OCI-LY1 (cell line): Measurements from ENCODE around the gene NETO1.

Experiments
- H2AFZ ChIP-seq: fragments of 200-600 bp; sonication (generic), shearing (Covaris generic); 2 replicates; pipeline ENCODE4 v1.6.0; 2014; ENCODE audit warnings: antibody characterized with exemption, mild to moderate bottlenecking, low read length
- H3F3A ChIP-seq: fragments of 200-600 bp; sonication (generic), shearing (Covaris generic); 2 replicates; pipeline ENCODE4 v1.6.0; 2014; ENCODE audit warnings: mild to moderate bottlenecking, antibody characterized with exemption, low read length, moderate library complexity; ENCODE audit not compliant: insufficient read depth
- H3K27ac ChIP-seq: fragments of 200-600 bp; sonication (generic); 2 replicates; pipeline ENCODE4 v1.5.1; 2014; ENCODE audit warnings: low read length, mixed run types, mild to moderate bottlenecking, low read depth; ENCODE audit not compliant: poor library complexity, severe bottlenecking
- H3K27me3 ChIP-seq: fragments of 200-600 bp; sonication (generic); 2 replicates; pipeline ENCODE4 v1.6.0; 2014; ENCODE audit warnings: antibody characterized with exemption, mild to moderate bottlenecking, low read length, moderate library complexity; ENCODE audit not compliant: insufficient read depth
- H3K36me3 ChIP-seq: fragments of 200-600 bp; sonication (generic); 2 replicates; pipeline ENCODE4 v1.6.1; 2014; ENCODE audit warnings: mild to moderate bottlenecking, antibody characterized with exemption, low read length, moderate library complexity, mixed read lengths; ENCODE audit not compliant: insufficient read depth
- H3K4me1 ChIP-seq: fragments of 200-600 bp; sonication (generic); 2 replicates; pipeline ENCODE4 v1.5.1; 2014; ENCODE audit warnings: mild to moderate bottlenecking, low read length, moderate library complexity; ENCODE audit not compliant: insufficient read depth, severe bottlenecking
- H3K4me2 ChIP-seq: fragments of 200-600 bp; sonication (generic), shearing (Covaris generic); 2 replicates; pipeline ENCODE4 v1.6.1; 2014; ENCODE audit warnings: low read length
- H3K4me3 ChIP-seq: fragments of 200-600 bp; sonication (generic); 2 replicates; pipeline ENCODE4 v1.5.1; 2014; ENCODE audit warnings: low read length, low read depth, mild to moderate bottlenecking, mixed read lengths; ENCODE audit not compliant: poor library complexity, severe bottlenecking
- H3K79me2 ChIP-seq: fragments of 200-600 bp; shearing (Covaris generic); 2 replicates; pipeline ENCODE4 v1.6.1; 2016; ENCODE audit warnings: mixed run types, low read length, mixed read lengths; ENCODE audit not compliant: insufficient read depth
- H3K9ac ChIP-seq: fragments of 200-600 bp; sonication (generic), shearing (Covaris generic); 2 replicates; pipeline ENCODE4 v1.6.1; 2014; ENCODE audit warnings: mild to moderate bottlenecking, low read length, mixed read lengths
- H3K9me2 ChIP-seq: fragments of 200-600 bp; sonication (generic), shearing (Covaris generic); 2 replicates; pipeline ENCODE4 v1.6.1; 2014; ENCODE audit warnings: low read depth, mild to moderate bottlenecking, low read length, mixed read lengths
- H3K9me3 ChIP-seq: fragments of 200-600 bp; shearing (Covaris generic); 2 replicates; pipeline ENCODE4 v1.6.1; 2014; ENCODE audit warnings: low read length, mixed read lengths
- H4K20me1 ChIP-seq: fragments of 200-600 bp; sonication (generic), shearing (Covaris generic); 2 replicates; pipeline ENCODE4 v1.6.0; 2016; ENCODE audit warnings: mild to moderate bottlenecking, low read length; ENCODE audit not compliant: insufficient read depth
- CTCF ChIP-seq: fragments of 200-600 bp; sonication (generic), shearing (Covaris generic); IDR thresholded peaks from 2 replicates; pipeline ENCODE4 v1.5.1; 2017; ENCODE audit warnings: mild to moderate bottlenecking, antibody characterized with exemption, low read length, moderate library complexity, mixed read lengths
- EZH2 ChIP-seq: fragments of 200-600 bp; sonication (generic), shearing (Covaris generic); IDR thresholded peaks from 2 replicates; pipeline ENCODE4 v1.8.0; 2017; ENCODE audit warnings: borderline replicate concordance, mixed run types, mild to moderate bottlenecking, antibody characterized with exemption, low read length, moderate library complexity, mixed read lengths

NETO1 gene

GRCh38 chr18:72867746-72868584 is at the start of gene NETO1:
Gene NETO1 (minus strand): TSS chr18:72867987. CDS start chr18:72867291, 696 bp downstream.
- Histone ChIP-seq H3K9me2 (no peaks in the 10 kb centered on the region), H2AFZ (no peak within 1 kb of the TSS), H3K27ac (no peak within 1 kb of the TSS), H3K4me2 (no peak within 1 kb of the TSS), H3K9me3 (no peaks in the 10 kb centered on the region), H3K9ac (no peak within 1 kb of the TSS), H3K79me2 (no peaks in the 10 kb centered on the region), H3K4me1 (no peaks in the 10 kb centered on the region), H4K20me1 (no peaks in the 10 kb centered on the region), H3K27me3 (no peaks in the 10 kb centered on the region), H3K4me3 (no peak within 1 kb of the TSS), H3F3A (no peaks in the 10 kb centered on the region), H3K36me3 (no peaks in the 10 kb centered on the region)
- no peak for TF ChIP-seq CTCF
- no peak for TF ChIP-seq EZH2

GRCh38 chr18:72910045-72910444 is 42.3 kb upstream of the NETO1 start:
- H3K9me2 ChIP-seq = no peaks in the 10 kb centered on the region
- H3F3A ChIP-seq = no peaks in the 10 kb centered on the region
- H3K79me2 ChIP-seq = no peaks in the 10 kb centered on the region
- no peak for TF ChIP-seq CTCF
- no peak for TF ChIP-seq EZH2
- no peaks in the 10 kb centered on the region for H3K9me3 ChIP-seq
- no peak overlapping the region for H3K4me3 ChIP-seq
- H2AFZ ChIP-seq = no peak overlapping the region
- no peaks in the 10 kb centered on the region for H3K36me3 ChIP-seq
- no peak overlapping the region for H3K4me2 ChIP-seq
- no peak overlapping the region for H3K9ac ChIP-seq
- H4K20me1 ChIP-seq = no peaks in the 10 kb centered on the region
- H3K27ac ChIP-seq = no peak overlapping the region
- H3K27me3 ChIP-seq = no peaks in the 10 kb centered on the region
- no peaks in the 10 kb centered on the region for H3K4me1 ChIP-seq

- Histone ChIP-seq H3K27me3 (no peaks in the 10 kb centered on the region), H3K4me1 (no peaks in the 10 kb centered on the region), H3K79me2 (no peaks in the 10 kb centered on the region), H3K4me2 (no peak overlapping the region), H3K9me3 (no peaks in the 10 kb centered on the region), H3K9ac (no peak overlapping the region), H3F3A (no peaks in the 10 kb centered on the region), H3K9me2 (no peaks in the 10 kb centered on the region), H4K20me1 (no peaks in the 10 kb centered on the region), H3K36me3 (no peaks in the 10 kb centered on the region), H2AFZ (no peak overlapping the region), H3K27ac (no peak overlapping the region), H3K4me3 (no peak overlapping the region)
- TF ChIP-seq EZH2 = no peak
- TF ChIP-seq CTCF = no peak
Measured at GRCh38 chr18:72908181-72908580, 40.4 kb upstream of the NETO1 start.
